Neuronal stem cell (in vitro differentiated cells): ENCODE measurements around the gene RAP1GDS1.

ENCODE experiments used
- DNase-seq: peaks from one replicate; pipeline ENCODE4 v3.0.0-alpha.2; 2013; ENCODE audit warnings: low spot score
- H2AFZ ChIP-seq: one replicate; pipeline ENCODE4 v1.6.1; 2013; ENCODE audit warnings: mild to moderate bottlenecking, low read length, inconsistent platforms
- H2AK5ac ChIP-seq: 2 replicates; pipeline ENCODE4 v1.6.1; 2013; ENCODE audit warnings: low read depth, mild to moderate bottlenecking, inconsistent platforms, low read length, moderate library complexity, mixed read lengths
- H2BK120ac ChIP-seq: 2 replicates; pipeline ENCODE4 v1.6.1; 2013; ENCODE audit warnings: low read depth, mild to moderate bottlenecking, inconsistent platforms, low read length, moderate library complexity, mixed read lengths
- H2BK12ac ChIP-seq: one replicate; pipeline ENCODE4 v1.6.1; 2013; ENCODE audit warnings: low read length, inconsistent platforms
- H2BK15ac ChIP-seq: 2 replicates; pipeline ENCODE4 v1.6.1; 2013; ENCODE audit warnings: mild to moderate bottlenecking, low read length, inconsistent platforms, mixed read lengths
- H2BK5ac ChIP-seq: one replicate; pipeline ENCODE4 v1.6.1; 2013; ENCODE audit warnings: inconsistent platforms, mild to moderate bottlenecking, low read length, moderate library complexity
- H3K14ac ChIP-seq: one replicate; pipeline ENCODE4 v1.6.1; 2013; ENCODE audit warnings: low read length, inconsistent platforms
- H3K18ac ChIP-seq: 2 replicates; pipeline ENCODE4 v1.6.1; 2013; ENCODE audit warnings: low read length, inconsistent platforms
- H3K23ac ChIP-seq: 2 replicates; pipeline ENCODE4 v1.6.1; 2013; ENCODE audit warnings: low read depth, mild to moderate bottlenecking, mixed read lengths, low read length, inconsistent platforms; ENCODE audit not compliant: poor library complexity
- H3K27ac ChIP-seq: replicated peaks from 3 replicates; pipeline ENCODE4 v1.5.1; 2013; ENCODE audit warnings: low read length, inconsistent platforms
- H3K27me3 ChIP-seq, 3 experiments: 2 replicates each; pipeline ENCODE4 v1.6.1; 2013; ENCODE audit warnings: low read length in 3 of 3, mild to moderate bottlenecking in 2 of 3, inconsistent platforms in 1 of 3, low read depth in 1 of 3, mixed read lengths in 1 of 3, moderate library complexity in 1 of 3; ENCODE audit not compliant: control insufficient read depth in 3 of 3, insufficient read depth in 3 of 3
- H3K36me3 ChIP-seq, 2 donors: replicated peaks in 1 of 2; 2 replicates each; pipeline ENCODE4 v1.6.1; 2013; ENCODE audit warnings: low read length in 2 of 2; ENCODE audit not compliant: control insufficient read depth in 2 of 2, insufficient read depth in 2 of 2
- H3K4ac ChIP-seq: 2 replicates; pipeline ENCODE4 v1.6.1; 2013; ENCODE audit warnings: inconsistent platforms, mild to moderate bottlenecking, low read length, moderate library complexity
- H3K4me1 ChIP-seq, 2 donors: 1 replicate in 1 of 2; 2 replicates in 1 of 2; pipeline ENCODE4 v1.6.1; 2013; ENCODE audit warnings: low read length in 2 of 2, low read depth in 1 of 2; ENCODE audit not compliant: control insufficient read depth in 2 of 2, insufficient read depth in 1 of 2
- H3K4me2 ChIP-seq: one replicate; pipeline ENCODE4 v1.6.1; 2013; ENCODE audit warnings: mild to moderate bottlenecking, low read length, inconsistent platforms; ENCODE audit not compliant: insufficient read depth, poor library complexity, severe bottlenecking
- H3K4me3 ChIP-seq, 2 donors: 2 replicates each; pipeline ENCODE4 v1.5.1; 2013; ENCODE audit warnings: low read length in 2 of 2, mild to moderate bottlenecking in 2 of 2, inconsistent platforms in 1 of 2, moderate library complexity in 1 of 2
- H3K79me1 ChIP-seq: one replicate; pipeline ENCODE4 v1.6.1; 2013; ENCODE audit warnings: low read depth, mild to moderate bottlenecking, inconsistent platforms, low read length, moderate library complexity
- H3K9ac ChIP-seq: one replicate; pipeline ENCODE4 v1.6.1; 2013; ENCODE audit warnings: mild to moderate bottlenecking, low read depth, low read length, inconsistent platforms; ENCODE audit not compliant: poor library complexity
- H3K9me3 ChIP-seq, 2 donors: replicated peaks in 1 of 2; 2 replicates each; pipeline versions ENCODE3 to v1.6.1; 2013; ENCODE audit warnings: low read length in 2 of 2, mild to moderate bottlenecking in 2 of 2, inconsistent platforms in 1 of 2, low read depth in 1 of 2, mixed read lengths in 1 of 2, moderate library complexity in 1 of 2; ENCODE audit not compliant: control insufficient read depth in 2 of 2, insufficient read depth in 1 of 2
- H4K8ac ChIP-seq: one replicate; pipeline ENCODE4 v1.6.1; 2013; ENCODE audit warnings: low read depth, mild to moderate bottlenecking, inconsistent platforms, low read length, moderate library complexity
- H4K91ac ChIP-seq: one replicate; pipeline ENCODE4 v1.6.1; 2013; ENCODE audit warnings: low read length, low read depth, mild to moderate bottlenecking, inconsistent platforms; ENCODE audit not compliant: poor library complexity
- WGBS, 2 donors: extraction: QIAGEN DNeasy Blood & Tissue Kit; methylation state at CpG; one replicate each; pipeline ENCODE4 v1.1.7; 2013; ENCODE audit warnings: missing lambda C conversion rate in 2 of 2, mixed read lengths in 1 of 2; ENCODE audit not compliant: insufficient read length in 2 of 2, insufficient replicate concordance in 1 of 2; ENCODE audit errors: extremely low coverage in 2 of 2; 5-methylcytosine and 5-hydroxymethylcytosine counted together

The RAP1GDS1 gene

DNA sequence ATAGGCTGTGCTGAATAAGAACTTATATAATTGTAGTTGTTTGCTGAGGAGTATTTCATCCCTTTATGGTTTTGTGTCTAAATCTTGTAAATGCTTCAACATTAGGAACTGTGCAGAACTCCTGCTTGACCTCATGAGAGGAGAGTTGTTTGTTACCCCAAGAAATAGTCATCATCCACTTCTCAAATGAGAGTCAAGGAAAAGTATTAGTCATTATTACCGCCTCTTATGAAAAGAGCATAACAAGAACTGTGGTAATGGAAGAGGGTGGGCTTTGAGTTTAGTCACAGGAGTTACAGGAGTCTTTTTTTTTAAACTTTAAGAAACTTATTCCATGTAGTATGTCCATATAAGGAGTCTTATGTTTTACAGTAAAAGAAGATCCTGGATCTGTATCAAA, 132.9 kb downstream of the RAP1GDS1 start:
- Histone ChIP-seq H3K36me3 (peaks cover 2 to 7% of the 10 kb centered on the region in 2 donors), H4K8ac (no peak overlapping the region), H3K18ac (no peak overlapping the region), H3K23ac (no peak overlapping the region), H2BK15ac (no peak overlapping the region), H3K79me1 (no peaks in the 10 kb centered on the region), H2BK5ac (no peak overlapping the region), H2AK5ac (no peak overlapping the region), H2AFZ (no peak overlapping the region), H3K4me2 (no peak overlapping the region), H3K4me3 (no peak overlapping the region), H2BK120ac (no peak overlapping the region), H2BK12ac (no peak overlapping the region), H3K9me3 (peaks cover 2 to 4% of the 10 kb centered on the region in 2 donors), H3K27ac (no peak overlapping the region), H3K4me1 (no peaks in the 10 kb centered on the region), H3K4ac (no peak overlapping the region), H3K27me3 (no peaks in the 10 kb centered on the region), H3K9ac (no peak overlapping the region), H3K14ac (no peak overlapping the region), H4K91ac (no peak overlapping the region)
- no CpG with 5 or more reads among the region's 1 CpG for WGBS, 2 donors
- no peak for DNase-seq

GRCh38 chr4:98399915-98400314, 138.7 kb downstream of the RAP1GDS1 start:
- no peak overlapping the region for H3K27ac ChIP-seq
- no peaks in the 10 kb centered on the region for H3K4me1 ChIP-seq
- no peak overlapping the region for H3K14ac ChIP-seq
- H2BK12ac ChIP-seq: no peak overlapping the region
- DNase-seq: no peak
- H3K79me1 ChIP-seq: no peaks in the 10 kb centered on the region
- peaks cover 2 to 3% of the 10 kb centered on the region in 2 donors for H3K36me3 ChIP-seq
- H3K9me3 ChIP-seq: peaks cover 0 to 2% of the 10 kb centered on the region in 2 donors
- no peak overlapping the region for H2AK5ac ChIP-seq
- no peak overlapping the region for H3K4me2 ChIP-seq
- no peak overlapping the region for H2BK120ac ChIP-seq
- H3K4ac ChIP-seq: no peak overlapping the region
- H4K8ac ChIP-seq: no peak overlapping the region
- no peak overlapping the region for H3K23ac ChIP-seq
- no peak overlapping the region for H2BK5ac ChIP-seq
- H4K91ac ChIP-seq: no peak overlapping the region
- H3K18ac ChIP-seq: no peak overlapping the region
- no peak overlapping the region for H3K4me3 ChIP-seq
- WGBS, 2 donors: no CpG with 5 or more reads among the region's 1 CpG
- H2AFZ ChIP-seq: no peak overlapping the region
- no peak overlapping the region for H2BK15ac ChIP-seq
- H3K27me3 ChIP-seq: no peaks in the 10 kb centered on the region
- H3K9ac ChIP-seq: no peak overlapping the region

DNA sequence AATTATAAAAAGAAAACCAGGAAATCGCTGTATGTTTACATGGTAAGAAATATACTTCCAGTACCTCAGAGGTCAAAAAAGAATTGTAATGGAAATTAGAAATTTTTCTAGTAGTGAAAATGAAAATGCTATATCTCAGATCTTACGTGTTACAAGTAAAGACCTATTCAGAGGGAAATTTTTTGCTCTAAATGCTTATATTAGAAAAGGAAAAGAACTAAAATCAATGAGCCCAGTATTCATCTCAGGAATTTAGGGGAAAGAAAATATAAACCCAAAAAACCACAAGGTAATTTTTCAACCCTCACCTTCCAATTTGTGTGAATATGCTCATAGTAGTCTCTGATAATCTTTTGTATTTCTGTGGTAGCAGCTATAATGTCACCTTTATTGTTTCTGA, 145.6 kb downstream of the RAP1GDS1 start:
- Histone ChIP-seq H3K4me1 (no peaks in the 10 kb centered on the region), H2BK5ac (no peak overlapping the region), H3K79me1 (no peaks in the 10 kb centered on the region), H3K14ac (no peak overlapping the region), H3K4ac (no peak overlapping the region), H3K9ac (no peak overlapping the region), H2BK15ac (no peak overlapping the region), H3K4me3 (no peak overlapping the region), H3K23ac (no peak overlapping the region), H2BK12ac (no peak overlapping the region), H4K91ac (no peak overlapping the region), H3K27me3 (no peaks in the 10 kb centered on the region), H3K4me2 (no peak overlapping the region), H2AFZ (no peak overlapping the region), H2AK5ac (no peak overlapping the region), H4K8ac (no peak overlapping the region), H3K18ac (no peak overlapping the region), H3K27ac (no peak overlapping the region), H3K36me3 (no peaks in the 10 kb centered on the region), H3K9me3 (no peaks in the 10 kb centered on the region), H2BK120ac (no peak overlapping the region)
- no peak for DNase-seq
- WGBS, 2 donors: no CpG with 5 or more reads among the region's 2 CpGs

DNA sequence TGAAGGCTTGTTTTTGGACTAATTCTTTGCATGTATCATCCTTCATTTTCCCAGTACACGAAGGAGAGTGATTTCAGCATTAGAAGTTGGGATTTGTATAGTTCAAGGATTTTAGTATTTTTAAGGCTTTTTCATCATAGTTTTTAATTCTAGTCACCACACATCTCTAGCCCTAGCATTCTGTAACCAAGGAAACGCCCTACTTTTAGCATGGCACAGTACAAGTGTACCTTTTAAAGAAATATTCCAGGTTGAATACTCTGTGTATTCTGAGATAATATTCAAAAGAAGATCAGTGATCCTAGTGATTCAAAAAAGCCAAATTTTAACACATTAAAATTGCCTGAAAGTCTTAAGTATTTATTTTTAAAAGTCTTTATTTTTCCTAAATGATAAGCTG, 150.5 kb downstream of the RAP1GDS1 start:
- H3K4me1 ChIP-seq: no peaks in the 10 kb centered on the region
- H4K8ac ChIP-seq: no peak overlapping the region
- H3K9me3 ChIP-seq: no peaks in the 10 kb centered on the region
- no peak overlapping the region for H2BK12ac ChIP-seq
- DNase-seq: no peak
- H3K79me1 ChIP-seq: no peaks in the 10 kb centered on the region
- H3K23ac ChIP-seq: no peak overlapping the region
- H2BK5ac ChIP-seq: no peak overlapping the region
- no peak overlapping the region for H2AFZ ChIP-seq
- H2AK5ac ChIP-seq: no peak overlapping the region
- H3K14ac ChIP-seq: no peak overlapping the region
- no peak overlapping the region for H3K4me3 ChIP-seq
- WGBS, 2 donors: no CpG with 5 or more reads among the region's 2 CpGs
- H3K4me2 ChIP-seq: no peak overlapping the region
- no peak overlapping the region for H3K27ac ChIP-seq
- no peak overlapping the region for H3K9ac ChIP-seq
- no peak overlapping the region for H3K18ac ChIP-seq
- H3K4ac ChIP-seq: no peak overlapping the region
- H3K27me3 ChIP-seq: no peaks in the 10 kb centered on the region
- H2BK120ac ChIP-seq: no peak overlapping the region
- no peak overlapping the region for H2BK15ac ChIP-seq
- H3K36me3 ChIP-seq: peaks cover 0 to 2% of the 10 kb centered on the region in 2 donors
- H4K91ac ChIP-seq: no peak overlapping the region
